Measurements from ENCODE around the gene SQSTM1. TPM values are rescaled to one million over a fixed set of nuclear protein-coding genes. Genes with fewer than 3 reads are reported as not detected.
A peak's percentile ranks its signal among the peaks of the same experiment; 100 is the strongest.

SQSTM1 gene
- total RNA-seq, 1 experiment from 2014 or later = 484 TPM

DNA sequence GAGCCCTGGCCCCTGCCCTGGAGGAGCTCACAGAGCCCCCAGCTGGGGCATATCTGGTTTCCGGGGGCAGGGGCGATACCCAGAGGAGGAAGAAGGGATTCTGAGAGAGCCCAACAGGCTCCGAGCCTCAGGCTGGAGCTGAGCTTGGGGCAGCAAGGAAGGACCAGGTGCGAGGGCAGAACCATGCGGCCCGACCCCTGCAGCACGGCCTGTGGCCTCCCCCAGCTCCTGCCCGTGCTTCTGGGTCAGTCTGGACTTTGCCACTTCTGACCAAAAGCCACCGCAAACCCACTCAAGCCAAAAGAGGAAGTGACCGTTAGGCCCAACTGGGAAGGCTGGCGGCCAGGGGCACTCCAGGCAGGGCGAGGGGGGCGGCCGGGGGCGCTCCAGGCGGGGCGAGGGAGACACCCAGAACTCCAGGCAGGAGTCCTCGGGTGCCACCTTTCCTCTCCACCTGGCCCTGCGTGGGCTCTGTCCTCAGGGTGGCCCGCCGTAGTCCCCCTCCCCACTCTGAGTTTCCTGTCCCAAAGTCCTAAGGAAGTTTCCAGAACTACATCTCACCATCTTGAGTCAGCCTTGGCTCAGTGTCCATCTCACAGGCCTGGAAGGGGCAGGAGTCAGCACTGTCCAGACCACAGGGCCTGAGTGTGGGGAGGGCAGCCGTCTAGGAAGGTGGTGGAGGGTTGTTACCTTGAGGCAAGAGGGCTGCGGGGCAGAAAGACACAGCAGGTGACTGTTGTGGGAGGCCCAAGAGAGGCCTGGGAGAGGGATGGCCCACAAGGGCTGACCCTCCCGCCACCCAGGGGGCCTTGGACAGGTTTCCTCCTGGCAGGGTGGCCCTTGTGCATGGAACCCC lies 27.9 kb upstream of the SQSTM1 start:
- Histone ChIP-seq H3K4me3 (no peak overlapping the region), H3K9me3 (no peaks in the 10 kb centered on the region), H3K36me3 (peaks cover 15% of the 10 kb centered on the region), H3K27me3 (no peaks in the 10 kb centered on the region)
- DNase-seq = no peak

DNA sequence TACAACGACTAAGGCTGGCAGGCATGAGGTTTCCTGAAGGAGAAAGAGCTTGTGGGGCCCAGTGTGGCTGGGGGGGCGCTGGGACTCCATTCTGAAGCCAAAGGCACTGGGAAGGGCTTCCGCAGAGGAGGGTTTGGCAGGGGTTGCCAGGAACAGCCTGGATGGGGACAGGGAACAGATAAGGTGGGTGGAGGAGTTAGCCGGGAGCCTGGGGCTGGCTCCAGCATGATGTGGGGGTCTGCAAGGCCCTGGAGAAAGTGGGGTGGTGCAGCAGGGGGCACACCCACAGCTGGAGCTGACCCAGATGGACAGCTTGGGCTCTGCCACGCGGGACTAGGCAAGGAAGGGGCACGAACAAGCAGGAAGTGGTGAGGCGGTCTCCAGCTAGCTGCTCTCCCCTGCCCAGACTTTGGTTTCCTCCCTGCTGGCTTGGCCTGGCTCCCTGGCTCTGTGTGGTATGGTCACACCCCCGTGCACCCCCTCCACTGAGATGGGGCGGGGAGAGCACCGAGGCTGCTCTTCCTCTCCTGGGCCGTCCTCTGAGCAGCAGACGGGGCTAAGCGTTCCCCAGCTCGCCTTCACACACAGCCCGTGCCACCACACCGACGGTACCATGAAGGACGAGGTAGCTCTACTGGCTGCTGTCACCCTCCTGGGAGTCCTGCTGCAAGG lies 27.1 kb upstream of the SQSTM1 start, which contains the start of gene LTC4S:
TSS of gene LTC4S (plus strand) at position 519 of the 672 bp plus-strand sequence. CDS start at position 614, 95 bp downstream.
- no peaks in the 10 kb centered on the region for H3K27me3 ChIP-seq
- peak; percentile 86 for DNase-seq
- no peak within 1 kb of the TSS for H3K4me3 ChIP-seq
- peaks cover 23% of the 10 kb centered on the region for H3K36me3 ChIP-seq
- H3K9me3 ChIP-seq = no peaks in the 10 kb centered on the region

GRCh38 chr5:179794171-179794570 lies 26.5 kb upstream of the SQSTM1 start:
- DNase-seq = no peak
- H3K9me3 ChIP-seq = no peaks in the 10 kb centered on the region
- no peak overlapping the region for H3K4me3 ChIP-seq
- no peaks in the 10 kb centered on the region for H3K27me3 ChIP-seq
- peaks cover 28% of the 10 kb centered on the region for H3K36me3 ChIP-seq

DNA sequence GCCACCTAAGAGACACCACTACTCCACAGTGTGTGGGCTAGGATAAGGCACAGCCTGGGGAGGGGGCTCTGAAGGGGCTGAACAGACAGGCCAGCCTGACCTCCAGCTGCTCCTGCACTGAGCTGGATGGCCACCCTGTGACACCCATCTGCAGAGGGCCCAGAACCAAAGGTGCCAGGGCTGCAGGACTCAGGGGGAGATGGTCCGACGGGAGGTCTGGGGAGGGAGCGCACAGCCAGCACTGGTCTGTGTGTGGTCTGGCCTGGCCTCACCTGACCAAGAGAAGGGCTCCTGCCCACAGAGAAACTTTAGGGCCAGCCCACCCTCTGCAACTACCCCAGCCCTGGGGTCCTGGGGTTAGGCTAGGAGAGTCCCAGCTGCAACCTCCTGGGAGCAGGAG lies 26.1 kb upstream of the SQSTM1 start:
- Histone ChIP-seq H3K27me3 (no peaks in the 10 kb centered on the region), H3K4me3 (no peak overlapping the region), H3K9me3 (no peaks in the 10 kb centered on the region), H3K36me3 (peaks cover 32% of the 10 kb centered on the region)
- no peak for DNase-seq

- H3K9me3 ChIP-seq = no peaks in the 10 kb centered on the region
- peak overlapping the region; percentile 50 for H3K4me3 ChIP-seq
- H3K27me3 ChIP-seq = no peaks in the 10 kb centered on the region
- no peak for DNase-seq
- peaks cover 39% of the 10 kb centered on the region for H3K36me3 ChIP-seq
Observed at GRCh38 chr5:179795049-179795862, 25.4 kb upstream of the SQSTM1 start.

- Histone ChIP-seq H3K9me3 (no peaks in the 10 kb centered on the region), H3K27me3 (no peaks in the 10 kb centered on the region), H3K36me3 (peaks cover 48% of the 10 kb centered on the region), H3K4me3 (peak overlapping the region; percentile 50)
- peak; percentile 90 for DNase-seq
Observed at GRCh38 chr5:179795863-179796833, 24.6 kb upstream of the SQSTM1 start.

- Histone ChIP-seq H3K9me3 (no peaks in the 10 kb centered on the region), H3K27me3 (no peaks in the 10 kb centered on the region), H3K4me3 (peak overlapping the region; percentile 50), H3K36me3 (peaks cover 55% of the 10 kb centered on the region)
- DNase-seq = no peak
Observed at GRCh38 chr5:179796877-179797608, 23.7 kb upstream of the SQSTM1 start.

- Histone ChIP-seq H3K27me3 (no peaks in the 10 kb centered on the region), H3K36me3 (peaks cover 62% of the 10 kb centered on the region), H3K4me3 (no peak overlapping the region), H3K9me3 (no peaks in the 10 kb centered on the region)
- DNase-seq = no peak
Observed at GRCh38 chr5:179797741-179798140, 23.0 kb upstream of the SQSTM1 start.

GRCh38 chr5:179798144-179798770 lies 22.4 kb upstream of the SQSTM1 start:
- Histone ChIP-seq H3K36me3 (peaks cover 67% of the 10 kb centered on the region), H3K27me3 (no peaks in the 10 kb centered on the region), H3K9me3 (no peaks in the 10 kb centered on the region), H3K4me3 (no peak overlapping the region)
- DNase-seq = no peak

DNA sequence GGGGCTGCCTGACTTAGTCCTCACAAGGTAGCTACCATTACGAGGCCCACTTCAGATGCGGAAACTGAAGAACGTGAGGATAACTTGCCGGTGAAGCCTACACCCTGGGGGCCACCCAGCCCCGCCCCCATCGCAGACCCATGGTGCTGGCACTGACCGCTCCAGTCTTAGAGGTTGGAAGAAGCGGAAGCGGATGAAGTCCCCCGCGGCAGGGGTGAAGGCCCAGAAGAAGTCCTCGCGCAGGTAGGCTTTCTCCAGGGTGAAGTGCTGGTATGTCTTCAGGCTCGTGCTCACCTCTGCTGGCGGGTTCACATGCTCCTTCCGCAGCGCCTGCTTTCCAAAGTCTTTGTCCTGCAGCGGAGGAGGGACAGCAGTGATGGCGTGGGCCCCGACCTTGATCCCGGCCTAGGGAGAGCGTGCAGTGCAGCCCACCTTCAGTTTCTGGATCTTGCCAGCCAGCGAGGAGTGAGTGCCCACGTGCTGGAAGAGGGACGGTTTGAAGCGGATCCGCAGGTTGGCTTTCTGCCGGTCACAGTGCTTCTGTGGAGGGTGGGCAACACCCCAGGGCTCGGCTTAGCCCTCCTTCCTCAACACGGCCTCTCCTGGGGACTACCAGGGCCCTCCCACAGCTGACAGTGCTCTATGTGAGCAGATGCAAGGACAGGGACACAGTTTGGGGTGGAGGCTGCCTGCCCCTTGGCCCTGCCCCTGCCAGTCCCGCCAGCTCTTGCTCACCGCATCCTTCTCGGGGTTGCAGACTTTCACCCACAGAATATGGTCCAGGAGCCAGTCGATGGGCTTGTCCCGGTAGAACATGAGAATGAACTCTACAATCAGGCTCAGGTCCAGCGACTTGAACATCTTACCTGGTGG lies 21.7 kb upstream of the SQSTM1 start:
- Histone ChIP-seq H3K27me3 (no peaks in the 10 kb centered on the region), H3K36me3 (peaks cover 72% of the 10 kb centered on the region), H3K4me3 (no peak overlapping the region), H3K9me3 (no peaks in the 10 kb centered on the region)
- DNase-seq = no peak

DNA sequence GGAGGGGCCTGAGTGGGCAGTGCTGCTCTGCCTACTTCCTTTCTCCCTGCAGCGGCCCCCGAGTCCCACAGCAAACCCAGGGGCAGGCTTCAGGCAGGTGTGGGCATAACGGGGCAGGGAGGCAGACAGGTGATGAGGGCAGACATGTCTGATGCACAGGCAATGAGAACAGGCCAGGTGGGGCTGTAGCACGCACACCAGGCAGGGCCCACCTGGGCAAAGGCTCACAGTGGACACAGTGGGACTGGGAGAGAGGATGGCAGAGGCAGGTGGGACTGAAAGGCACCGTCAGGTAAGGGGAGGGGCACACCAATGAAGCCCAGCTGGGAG lies 21.1 kb upstream of the SQSTM1 start:
- DNase-seq = no peak
- Histone ChIP-seq H3K27me3 (no peaks in the 10 kb centered on the region), H3K9me3 (no peaks in the 10 kb centered on the region), H3K4me3 (no peak overlapping the region), H3K36me3 (peaks cover 78% of the 10 kb centered on the region)

- Histone ChIP-seq H3K36me3 (peaks cover 83% of the 10 kb centered on the region), H3K9me3 (no peaks in the 10 kb centered on the region)
- no peak for DNase-seq
Observed at GRCh38 chr5:179800071-179800695, 20.5 kb upstream of the SQSTM1 start.

GRCh38 chr5:179800696-179801201 lies 20.0 kb upstream of the SQSTM1 start:
- DNase-seq = no peak
- no peaks in the 10 kb centered on the region for H3K27me3 ChIP-seq

More at GRCh38 chr5:179800071-179800695, 20.5 kb upstream of the SQSTM1 start:
- Histone ChIP-seq H3K27me3 (no peaks in the 10 kb centered on the region), H3K4me3 (no peak overlapping the region)

More at GRCh38 chr5:179800696-179801201, 20.0 kb upstream of the SQSTM1 start:
- H3K36me3 ChIP-seq = peaks cover 86% of the 10 kb centered on the region
- no peaks in the 10 kb centered on the region for H3K9me3 ChIP-seq
- H3K4me3 ChIP-seq = no peak overlapping the region

Measured in MG63 (cell line).